ENCODE measurements around the gene DSTYK.
"Not testable (repeated sequence)": the region's sequence is repeated elsewhere in the genome, so short reads cannot be mapped to it uniquely, and the experiment has no call there.

Gene DSTYK

GRCh38 chr1:205214756-205215155 lies 3.3 kb upstream of the DSTYK start:
- no peak for DNase-seq (ENCODE audit: low spot score)

GRCh38 chr1:205211839-205212536 lies 486 bp upstream of the DSTYK start:
- no peak for DNase-seq (ENCODE audit: low spot score)

- no peak for DNase-seq (ENCODE audit: low spot score)
These were observed 740 bp downstream of the DSTYK start for GRCh38 chr1:205210756-205211168.

- DNase-seq (ENCODE audit: low spot score) = no peak
These were observed 2.7 kb downstream of the DSTYK start for GRCh38 chr1:205208811-205209210.

GRCh38 chr1:205205055-205205454 lies 6.4 kb downstream of the DSTYK start:
- no peak for DNase-seq (ENCODE audit: low spot score)

- DNase-seq (ENCODE audit: low spot score) = no peak
These were observed 7.0 kb downstream of the DSTYK start for GRCh38 chr1:205204552-205204951.

- no peak for DNase-seq (ENCODE audit: low spot score)
These were observed 11.6 kb downstream of the DSTYK start for GRCh38 chr1:205199931-205200299.

- no peak for DNase-seq (ENCODE audit: low spot score)
These were observed 12.2 kb downstream of the DSTYK start for GRCh38 chr1:205199090-205199930.

GRCh38 chr1:205192287-205192686 lies 19.2 kb downstream of the DSTYK start:
- DNase-seq (ENCODE audit: low spot score) = no peak

- no peak for DNase-seq (ENCODE audit: low spot score)
These were observed 19.9 kb downstream of the DSTYK start for GRCh38 chr1:205191622-205192021.

GRCh38 chr1:205190845-205191577 lies 20.5 kb downstream of the DSTYK start:
- no peak for DNase-seq (ENCODE audit: low spot score)

GRCh38 chr1:205189131-205189530 lies 22.4 kb downstream of the DSTYK start:
- DNase-seq (ENCODE audit: low spot score) = no peak

- no peak for DNase-seq (ENCODE audit: low spot score)
These were observed 22.9 kb downstream of the DSTYK start for GRCh38 chr1:205188596-205188995.

GRCh38 chr1:205188098-205188497 lies 23.4 kb downstream of the DSTYK start:
- no peak for DNase-seq (ENCODE audit: low spot score)

GRCh38 chr1:205187420-205187819 lies 24.1 kb downstream of the DSTYK start:
- no peak for DNase-seq (ENCODE audit: low spot score)

GRCh38 chr1:205186191-205186590 lies 25.3 kb downstream of the DSTYK start:
- DNase-seq (ENCODE audit: low spot score) = no peak

- no peak for DNase-seq (ENCODE audit: low spot score)
These were observed 27.7 kb downstream of the DSTYK start for GRCh38 chr1:205183676-205184335.

- DNase-seq (ENCODE audit: low spot score) = no peak
These were observed 28.6 kb downstream of the DSTYK start for GRCh38 chr1:205182930-205183329.

- DNase-seq (ENCODE audit: low spot score) = not testable (repeated sequence)
These were observed 31.2 kb downstream of the DSTYK start for GRCh38 chr1:205180331-205180730.

GRCh38 chr1:205179842-205180241 lies 31.7 kb downstream of the DSTYK start:
- no peak for DNase-seq (ENCODE audit: low spot score)

- no peak for DNase-seq (ENCODE audit: low spot score)
These were observed 38.7 kb downstream of the DSTYK start for GRCh38 chr1:205172729-205173366.

- no peak for DNase-seq (ENCODE audit: low spot score)
These were observed 40.1 kb downstream of the DSTYK start for GRCh38 chr1:205171369-205171768.

Measured in left forelimb (tissue), 1 donor.